Activated CD4-positive, alpha-beta T cell treated with anti-CD3 and anti-CD28 coated beads for 1 hour (primary cell): Measurements from ENCODE around the gene ADGRV1.

Experiments
- DNase-seq: peaks from one replicate; pipeline ENCODE4 v3.0.0-alpha.2; 2020

ADGRV1 gene

DNA sequence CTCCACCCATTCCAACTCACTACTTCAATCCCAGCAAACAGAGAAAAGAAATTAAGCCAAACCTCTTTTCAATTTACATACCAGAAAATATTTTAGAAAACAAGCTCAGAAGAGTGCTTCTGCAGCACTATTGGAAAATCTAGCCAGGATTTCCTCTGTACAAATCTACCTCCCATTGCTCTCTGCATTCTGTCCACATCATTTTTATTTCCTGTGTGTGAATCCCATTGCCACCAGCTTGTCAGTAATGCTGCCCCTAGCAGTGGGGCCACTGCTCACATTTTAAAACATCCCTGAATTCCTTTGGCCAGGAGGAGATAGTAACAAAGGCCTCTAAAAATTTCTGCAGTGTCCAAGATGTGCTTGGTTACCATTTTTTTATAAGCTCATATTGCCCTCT, 592.0 kb downstream of the ADGRV1 start:
- no peak for DNase-seq

GRCh38 chr5:91151947-91152346, 593.4 kb downstream of the ADGRV1 start:
- no peak for DNase-seq

DNA sequence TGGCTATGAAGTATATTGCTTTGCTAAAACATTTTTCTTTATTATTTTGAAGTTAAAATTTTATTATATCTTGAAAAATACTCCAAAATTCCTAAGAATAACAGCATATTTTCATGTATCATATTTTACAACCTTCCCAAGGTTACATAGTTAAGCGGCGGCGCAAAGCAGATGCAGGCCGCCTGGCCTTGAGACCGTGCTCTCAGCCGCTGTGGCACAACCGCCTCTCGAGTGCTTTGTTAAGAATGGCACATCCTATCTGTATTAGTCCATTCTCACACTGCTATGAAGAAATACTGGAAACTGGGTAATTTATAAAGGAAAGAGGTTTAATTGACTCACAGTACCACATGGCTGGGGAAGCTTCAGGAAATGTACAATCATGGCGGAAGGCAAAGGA, 595.7 kb downstream of the ADGRV1 start:
- DNase-seq, result no peak

GRCh38 chr5:91155274-91155673, 596.7 kb downstream of the ADGRV1 start:
- no peak for DNase-seq

DNA sequence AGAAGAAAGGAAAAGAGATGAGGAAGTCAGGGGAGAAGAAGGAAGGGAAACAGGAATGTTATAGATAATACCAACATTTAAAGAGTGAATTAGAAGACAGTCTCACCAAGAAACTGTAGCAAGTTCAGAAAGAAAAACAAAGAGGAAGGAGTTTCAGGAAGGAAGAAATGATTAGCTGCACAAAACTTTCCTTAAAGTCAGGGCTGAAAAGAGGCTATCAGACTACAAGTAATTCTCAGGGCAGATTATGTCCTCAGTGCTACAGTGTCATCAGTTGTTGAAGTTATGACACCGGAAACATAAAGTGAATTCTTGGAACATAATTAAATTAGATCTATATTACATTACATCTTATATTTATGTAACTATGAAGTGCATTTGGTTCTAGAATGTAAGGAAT, 597.6 kb downstream of the ADGRV1 start:
- no peak for DNase-seq

DNA sequence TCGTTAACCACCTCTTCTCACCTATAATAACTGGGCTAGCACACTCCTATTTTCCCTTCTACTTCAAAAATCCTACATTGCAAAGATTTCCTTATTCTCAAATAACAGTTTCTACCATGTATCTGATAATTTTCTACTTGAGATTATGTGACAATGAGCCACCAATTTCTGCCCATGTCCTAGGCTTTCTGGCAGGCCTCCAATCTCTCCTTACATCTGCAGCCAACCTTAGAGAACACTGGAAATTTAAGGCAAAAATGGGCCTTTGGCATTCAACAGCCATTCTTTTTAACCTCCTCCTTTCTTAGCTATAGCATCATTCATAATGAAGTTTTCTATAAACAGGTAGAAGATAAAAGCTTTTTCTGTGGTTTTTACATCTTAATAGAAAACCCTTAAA, 599.4 kb downstream of the ADGRV1 start:
- DNase-seq, result no peak

DNA sequence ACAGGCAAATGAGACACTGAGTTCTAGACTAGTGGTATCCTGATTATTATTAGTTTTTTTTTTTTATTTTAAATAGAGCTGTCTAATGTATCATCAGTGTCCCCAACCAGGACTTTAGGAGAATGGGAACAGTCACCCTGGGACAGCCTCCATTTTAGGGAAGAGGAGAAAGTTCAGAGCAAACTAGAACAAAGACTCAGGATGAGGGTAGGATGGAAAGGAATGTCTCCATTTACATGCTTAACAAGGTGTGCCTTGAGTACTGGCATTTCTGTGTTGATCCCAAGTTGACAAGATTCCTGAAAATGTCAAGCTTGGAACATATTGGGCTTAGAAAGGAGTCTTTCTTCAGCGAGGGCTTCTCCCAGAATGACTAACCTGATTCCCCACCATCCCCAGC, 601.0 kb downstream of the ADGRV1 start:
- no peak for DNase-seq

DNA sequence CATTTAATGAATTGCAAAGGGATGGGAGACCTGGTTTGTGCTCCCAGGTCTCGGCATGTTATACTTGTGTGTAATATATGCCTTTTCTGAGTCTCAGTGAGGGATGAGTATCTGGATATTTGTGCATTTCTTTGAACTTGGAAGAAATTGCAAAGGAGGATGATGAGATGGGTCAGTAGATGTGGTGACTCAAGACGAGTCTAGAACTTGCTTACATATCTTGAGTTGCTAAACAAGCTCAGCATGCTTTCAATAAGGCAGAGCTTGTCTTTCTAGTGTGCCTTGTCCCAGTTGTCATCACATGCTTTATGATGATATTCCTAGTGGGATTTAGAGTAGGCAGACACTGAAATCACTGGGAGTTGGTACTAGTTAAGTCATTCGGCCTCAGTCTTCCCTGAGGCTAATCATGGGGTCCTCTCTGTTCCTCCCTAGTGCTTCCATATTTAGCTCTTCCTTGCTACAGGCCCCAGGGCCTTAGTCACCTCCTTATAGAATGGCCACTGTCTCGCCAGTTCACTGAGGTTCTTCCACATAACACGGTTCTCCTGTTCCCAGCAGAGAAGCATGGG, 602.2 kb downstream of the ADGRV1 start:
- no peak for DNase-seq

- DNase-seq, result no peak
These were observed 604.2 kb downstream of the ADGRV1 start for GRCh38 chr5:91162534-91163381.

DNA sequence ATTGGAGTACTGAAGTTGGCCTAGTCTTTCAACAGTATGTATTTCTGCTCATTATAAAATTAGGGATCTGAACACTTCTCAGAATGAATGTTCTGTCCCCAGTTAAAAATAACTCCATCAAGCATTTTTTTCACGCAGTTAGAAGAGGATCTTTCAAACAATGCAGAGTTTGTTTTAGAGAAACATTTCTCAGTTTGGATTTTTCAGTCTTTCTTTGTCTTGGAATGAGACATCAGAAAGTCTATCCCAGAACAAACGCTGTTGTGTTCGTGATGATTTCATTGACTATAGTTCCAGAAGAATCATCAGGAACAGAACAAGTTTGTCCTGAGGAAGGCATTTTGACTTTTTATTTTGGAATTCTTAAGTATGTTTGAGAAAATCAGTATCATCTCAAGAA, 605.8 kb downstream of the ADGRV1 start:
- DNase-seq, result no peak

- DNase-seq, result no peak
These were observed 607.6 kb downstream of the ADGRV1 start for GRCh38 chr5:91166059-91166807.

GRCh38 chr5:91168859-91169258, 610.3 kb downstream of the ADGRV1 start:
- DNase-seq, result no peak

DNA sequence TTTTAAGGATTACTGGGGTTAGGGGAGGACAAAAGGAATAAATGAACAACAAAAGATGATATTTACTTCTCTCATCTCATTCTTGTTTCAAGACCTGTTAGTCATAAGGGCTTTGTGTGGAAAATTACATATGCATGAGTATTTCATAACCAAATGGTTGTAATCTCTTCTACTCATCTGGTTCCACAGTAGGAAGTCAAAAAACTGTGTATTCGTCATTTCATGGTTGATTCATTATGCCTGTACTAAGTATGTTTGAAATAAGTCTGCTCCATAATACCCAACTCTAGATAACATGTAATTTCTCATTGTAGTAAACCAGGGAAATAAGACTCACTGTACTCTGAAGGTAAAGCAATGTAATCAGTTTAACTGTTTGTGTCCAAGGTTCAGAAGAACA, 611.7 kb downstream of the ADGRV1 start:
- DNase-seq, result no peak

DNA sequence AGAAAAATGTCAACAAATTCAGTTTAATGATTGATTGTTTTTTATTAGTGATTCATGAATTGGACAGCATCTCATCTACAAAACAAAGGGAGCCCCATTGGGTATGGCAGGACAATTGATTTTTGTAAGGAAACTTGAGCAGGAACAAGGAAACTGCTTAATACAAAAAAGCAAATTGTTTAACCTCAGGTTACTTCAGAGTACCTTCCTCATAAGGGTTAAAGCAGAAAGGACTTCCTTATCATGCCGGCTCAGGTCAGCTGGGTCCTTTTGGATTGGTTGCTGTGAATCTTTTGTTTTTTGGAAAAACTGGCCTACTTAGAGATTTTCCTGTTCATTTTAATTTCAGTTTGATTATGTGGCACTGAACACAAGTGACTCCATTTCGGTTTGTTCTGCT, 612.7 kb downstream of the ADGRV1 start:
- no peak for DNase-seq

DNA sequence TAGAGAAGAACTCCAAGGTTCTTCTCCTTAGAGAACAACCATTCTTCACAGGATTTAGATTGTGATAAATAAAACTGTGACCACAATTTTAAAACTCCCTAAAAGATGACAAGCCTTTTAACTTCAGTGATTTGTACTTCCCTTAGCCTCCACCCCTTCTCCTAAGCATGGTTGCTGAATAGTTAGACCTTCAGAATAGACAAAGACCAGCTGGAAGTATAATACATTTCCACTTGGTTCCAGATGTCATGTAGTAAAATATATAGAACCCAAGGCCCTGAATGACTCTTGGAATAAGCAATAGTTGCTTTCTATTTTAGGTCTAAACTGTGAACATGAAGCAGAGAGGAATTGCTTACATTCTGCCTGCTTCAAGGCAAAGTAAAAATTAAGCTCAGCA, 615.8 kb downstream of the ADGRV1 start:
- no peak for DNase-seq

DNA sequence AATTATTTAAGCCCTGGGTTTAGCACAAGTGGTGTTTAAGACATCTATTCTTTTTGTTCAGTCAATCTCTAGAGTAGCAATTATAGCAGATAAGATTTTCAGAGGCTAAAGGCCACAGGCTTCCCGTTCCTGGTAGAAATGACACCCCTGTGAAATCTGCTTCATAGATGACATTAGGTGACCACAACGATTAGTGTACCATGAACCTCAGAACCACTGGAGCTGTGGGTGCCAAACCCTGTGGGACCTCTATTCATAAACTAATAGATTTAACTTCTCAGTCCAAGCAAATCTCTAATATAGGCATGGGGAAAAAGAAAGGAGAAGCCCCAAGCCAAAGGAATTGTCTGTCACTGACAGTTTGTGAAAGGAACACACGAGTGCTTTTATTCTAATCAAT, 617.1 kb downstream of the ADGRV1 start:
- no peak for DNase-seq

GRCh38 chr5:91176288-91177016, 617.9 kb downstream of the ADGRV1 start:
- no peak for DNase-seq

GRCh38 chr5:91177085-91177484, 618.5 kb downstream of the ADGRV1 start:
- DNase-seq, result no peak

GRCh38 chr5:91177639-91178038, 619.0 kb downstream of the ADGRV1 start:
- no peak for DNase-seq

DNA sequence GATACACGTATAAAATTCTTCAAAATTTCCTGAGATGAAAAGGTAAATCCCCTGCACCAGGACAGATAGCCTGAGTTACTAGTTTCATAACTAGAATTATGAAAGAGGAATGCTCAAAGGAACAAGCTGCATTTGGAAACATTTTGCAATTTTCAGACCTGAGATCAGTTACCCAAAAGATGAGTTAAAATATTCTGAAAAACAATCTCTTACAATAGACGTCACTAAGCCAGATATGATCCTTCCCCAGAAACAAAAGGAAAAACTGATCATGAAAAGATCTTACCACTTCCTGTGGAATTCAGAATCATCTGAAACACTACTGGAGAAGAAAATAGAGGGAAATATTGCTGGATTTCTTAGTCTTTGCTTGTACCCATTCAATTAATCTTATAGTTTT, 619.9 kb downstream of the ADGRV1 start:
- no peak for DNase-seq

- DNase-seq, result no peak
These were observed 620.4 kb downstream of the ADGRV1 start for GRCh38 chr5:91179018-91179417.

DNA sequence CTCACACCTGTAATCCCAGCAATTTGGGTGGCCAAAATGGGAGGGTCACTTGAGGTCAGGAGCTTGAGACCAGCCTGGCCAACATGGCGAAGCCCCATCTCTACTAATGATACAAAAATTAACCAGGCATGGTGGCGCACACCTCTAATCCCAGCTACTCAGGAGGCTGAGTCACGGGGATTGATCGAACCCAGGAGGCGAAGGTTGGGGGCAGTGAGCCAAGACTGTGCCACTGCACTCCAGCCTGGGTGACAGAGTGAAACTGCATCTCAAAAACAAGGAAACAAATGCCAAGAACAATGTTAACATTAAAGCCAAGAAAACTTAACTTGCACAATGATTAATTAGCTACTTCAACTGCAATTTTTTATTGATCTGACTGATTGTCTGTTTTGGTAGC, 621.9 kb downstream of the ADGRV1 start:
- no peak for DNase-seq

DNA sequence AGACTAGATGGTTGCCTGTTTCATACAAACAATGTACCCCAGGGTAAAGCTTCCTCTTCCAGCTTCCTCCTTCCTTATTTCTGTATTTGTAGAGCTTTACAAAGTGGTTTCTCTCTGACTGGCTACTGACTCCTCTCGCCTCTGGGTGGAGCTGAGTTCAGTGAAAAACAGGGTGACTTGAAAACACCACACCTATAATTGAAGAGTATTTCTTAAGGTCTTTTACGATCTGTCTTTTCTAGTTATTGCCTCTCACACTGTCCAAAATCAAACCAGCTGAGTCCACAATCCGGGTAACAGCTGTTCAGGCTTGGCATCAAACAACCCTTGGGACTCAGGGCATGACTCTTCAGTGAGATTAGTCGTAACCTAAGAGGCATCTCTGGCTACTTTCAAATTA, 624.2 kb downstream of the ADGRV1 start:
- no peak for DNase-seq
